CD4-positive, alpha-beta T cell treated with Interleukin-17A for 4 hours (primary cell): ENCODE measurements around the gene SAT1.

ENCODE experiments used
- DNase-seq: peaks from one replicate; pipeline ENCODE4 v3.0.0-alpha.2; 2020; ENCODE audit warnings: mixed read lengths

The SAT1 gene

DNA sequence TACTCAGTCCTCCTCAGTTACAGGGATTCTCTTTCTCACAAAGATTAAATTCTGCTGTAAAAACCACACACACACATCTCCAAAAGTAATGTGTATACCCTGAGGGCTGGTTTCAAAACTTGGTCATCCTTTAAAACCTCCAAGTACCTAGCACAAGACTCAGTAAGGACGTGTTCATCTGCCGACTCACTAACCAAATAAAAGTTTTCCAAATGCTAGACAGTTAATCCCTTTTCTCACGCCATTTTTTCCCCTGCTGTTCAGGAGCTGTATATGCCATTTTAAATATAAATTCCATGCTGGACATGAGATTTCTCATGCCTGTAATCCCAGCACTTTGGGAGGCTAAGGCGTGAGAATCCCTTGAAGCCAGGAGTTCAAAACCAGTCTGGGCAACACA lies 3.9 kb upstream of the SAT1 start:
- no peak for DNase-seq

- DNase-seq = no peak
Observed at GRCh38 chrX:23782455-23782854, 518 bp upstream of the SAT1 start.

- no peak for DNase-seq
Observed at GRCh38 chrX:23783589-23784469, 856 bp downstream of the SAT1 start.

GRCh38 chrX:23784470-23785331 lies 1.7 kb downstream of the SAT1 start:
- DNase-seq = no peak

DNA sequence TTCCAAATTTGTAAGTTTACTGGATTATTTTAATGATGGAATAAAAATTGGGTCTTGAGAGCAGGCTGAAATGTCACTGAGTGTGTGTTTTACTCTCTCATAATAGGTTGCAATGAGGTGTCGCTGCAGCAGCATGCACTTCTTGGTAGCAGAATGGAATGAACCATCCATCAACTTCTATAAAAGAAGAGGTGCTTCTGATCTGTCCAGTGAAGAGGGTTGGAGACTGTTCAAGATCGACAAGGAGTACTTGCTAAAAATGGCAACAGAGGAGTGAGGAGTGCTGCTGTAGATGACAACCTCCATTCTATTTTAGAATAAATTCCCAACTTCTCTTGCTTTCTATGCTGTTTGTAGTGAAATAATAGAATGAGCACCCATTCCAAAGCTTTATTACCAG lies 2.6 kb downstream of the SAT1 start:
- DNase-seq = no peak

DNA sequence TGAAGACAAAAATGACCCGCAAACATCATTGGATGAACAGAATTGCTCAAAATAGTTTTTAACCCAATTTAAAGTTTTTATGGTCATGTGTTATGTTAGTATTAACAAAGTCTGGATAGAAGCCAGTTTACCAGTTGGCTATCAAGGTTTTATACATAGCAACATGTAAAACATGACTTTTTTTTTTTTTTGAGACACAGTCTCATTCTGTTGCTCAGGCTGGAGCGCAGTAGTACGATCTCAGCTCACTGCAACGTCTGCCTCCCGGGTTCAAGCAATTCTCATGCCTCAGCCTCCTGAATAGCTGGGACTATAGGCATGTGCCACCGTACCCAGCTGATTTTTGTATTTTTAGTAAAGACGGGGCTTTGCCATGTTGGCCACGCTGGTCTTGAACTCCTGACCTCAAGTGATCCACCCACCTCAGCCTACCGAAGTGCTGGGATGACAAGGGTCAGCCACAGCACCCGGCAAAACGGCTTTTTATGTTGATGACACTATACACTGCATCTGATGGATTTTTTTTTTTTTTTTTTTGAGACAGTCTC lies 3.4 kb downstream of the SAT1 start:
- DNase-seq = no peak

DNA sequence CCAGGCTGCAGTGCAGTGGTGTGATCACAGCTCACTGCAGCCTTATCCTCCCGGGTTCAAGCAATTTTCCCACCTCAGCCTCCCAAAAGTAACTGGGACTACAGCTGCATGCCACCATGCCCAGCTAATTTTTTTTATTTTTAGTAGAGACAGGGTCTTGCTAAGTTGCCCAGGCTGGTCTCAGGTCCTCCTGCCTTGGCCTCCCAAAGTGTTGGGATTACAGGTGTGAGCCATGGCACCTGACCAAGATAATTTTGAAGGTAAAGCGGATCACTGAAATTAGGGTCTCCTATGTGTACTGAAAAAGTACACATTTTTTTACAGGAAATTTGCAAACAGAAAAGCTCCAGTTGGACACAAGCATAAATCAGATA lies 4.8 kb downstream of the SAT1 start:
- DNase-seq = no peak

GRCh38 chrX:23788521-23788920 lies 5.5 kb downstream of the SAT1 start:
- DNase-seq = no peak

- no peak for DNase-seq
Observed at GRCh38 chrX:23788946-23789345, 6.0 kb downstream of the SAT1 start.

- no peak for DNase-seq
Observed at GRCh38 chrX:23789386-23790154, 6.6 kb downstream of the SAT1 start.

DNA sequence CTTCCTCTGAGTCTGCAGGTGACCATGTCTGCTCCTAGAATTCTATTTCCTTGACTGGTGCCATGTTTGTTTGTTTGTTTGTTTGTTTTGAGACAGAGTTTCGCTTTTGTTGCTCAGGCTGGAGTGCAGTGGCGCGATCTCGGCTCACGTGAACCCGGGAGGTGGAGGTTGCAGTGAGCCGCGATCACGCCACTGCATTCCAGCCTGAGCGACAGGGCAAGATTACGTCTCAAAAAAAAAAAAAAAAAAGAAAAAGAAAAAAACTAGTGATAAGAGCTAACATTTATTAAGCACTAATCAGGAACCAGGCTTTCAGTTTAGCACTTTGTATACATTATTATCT lies 7.2 kb downstream of the SAT1 start:
- no peak for DNase-seq

DNA sequence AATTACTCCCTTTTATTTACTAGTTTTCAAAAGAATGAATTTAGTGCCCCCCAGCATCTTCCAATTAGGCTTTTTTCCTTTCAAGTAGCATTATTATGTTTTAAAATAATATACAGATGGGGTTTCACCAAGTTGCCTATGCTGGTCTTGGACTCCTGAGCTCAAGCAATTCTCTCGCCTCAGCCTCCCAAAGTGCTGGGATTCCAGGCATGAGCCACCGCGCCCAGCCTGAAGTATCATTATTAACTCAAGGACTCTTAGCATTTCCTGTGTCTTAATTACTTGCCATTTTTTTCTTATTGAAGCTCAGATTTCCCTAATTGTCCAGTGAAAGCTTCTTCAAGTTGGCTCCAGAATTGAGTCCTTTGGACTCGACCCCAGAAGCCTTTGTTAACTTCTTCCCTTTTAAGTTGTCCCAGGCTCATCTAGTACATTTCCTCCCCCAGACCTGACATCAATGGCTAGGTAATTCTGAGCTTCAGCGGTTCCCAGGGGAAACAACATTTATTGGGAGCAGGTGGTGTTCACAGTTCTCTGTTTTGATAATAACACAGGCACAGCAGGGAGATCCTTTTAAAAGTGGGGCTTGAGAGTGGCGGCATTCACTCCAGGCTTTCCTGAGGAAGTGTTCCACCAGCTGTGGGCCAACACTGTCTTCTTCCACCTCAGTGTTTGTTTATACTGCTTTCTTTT lies 10.0 kb downstream of the SAT1 start:
- no peak for DNase-seq

DNA sequence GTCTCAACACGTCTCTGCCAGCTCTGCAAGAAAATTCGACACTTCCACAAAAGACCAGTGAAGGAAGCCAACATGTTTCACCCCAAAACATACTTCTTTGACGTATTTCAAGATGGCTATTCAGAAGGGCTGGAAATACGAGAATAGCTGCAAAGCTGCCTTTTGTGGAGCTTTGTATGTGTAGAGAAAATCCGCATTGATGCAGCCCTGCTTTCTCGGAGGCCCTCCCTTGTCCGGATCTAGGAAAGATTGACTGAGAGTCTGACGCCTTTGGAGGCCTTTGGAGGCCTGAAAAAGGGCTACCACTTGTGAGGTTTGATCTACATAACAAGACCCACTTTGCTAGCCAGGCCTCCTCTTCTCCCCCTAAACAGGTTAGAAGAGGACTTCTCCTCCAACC lies 12.2 kb downstream of the SAT1 start:
- no peak for DNase-seq

GRCh38 chrX:23797371-23798128 lies 14.6 kb downstream of the SAT1 start:
- DNase-seq = no peak

DNA sequence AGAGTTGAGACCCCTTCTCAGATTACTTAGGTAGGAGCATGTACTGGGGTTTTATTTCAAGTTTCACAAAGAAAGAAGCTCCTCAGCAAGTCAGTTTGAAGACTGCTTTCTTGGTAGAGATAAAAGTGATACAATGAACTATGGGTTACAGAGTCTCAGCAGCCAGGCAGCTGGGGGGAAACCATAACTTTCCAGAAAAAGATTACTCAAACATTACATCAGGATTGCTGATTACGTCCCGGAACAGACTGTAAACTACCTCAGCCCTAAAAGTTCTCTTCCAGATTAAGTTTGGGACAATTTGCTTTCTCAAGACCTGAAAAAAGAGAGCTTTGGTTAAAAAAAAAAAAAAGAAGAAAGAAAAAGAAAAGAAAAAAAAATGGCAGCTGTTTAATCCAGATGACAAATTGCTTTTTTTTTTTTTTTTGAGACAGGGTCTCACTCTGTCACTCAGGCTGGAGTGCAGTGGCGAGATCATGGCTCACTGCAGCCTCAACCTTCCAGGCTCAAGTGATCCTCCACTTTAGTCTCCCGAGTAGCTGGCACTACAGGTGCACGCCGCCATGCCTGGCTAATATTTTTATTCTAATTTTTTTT lies 16.6 kb downstream of the SAT1 start:
- no peak for DNase-seq

DNA sequence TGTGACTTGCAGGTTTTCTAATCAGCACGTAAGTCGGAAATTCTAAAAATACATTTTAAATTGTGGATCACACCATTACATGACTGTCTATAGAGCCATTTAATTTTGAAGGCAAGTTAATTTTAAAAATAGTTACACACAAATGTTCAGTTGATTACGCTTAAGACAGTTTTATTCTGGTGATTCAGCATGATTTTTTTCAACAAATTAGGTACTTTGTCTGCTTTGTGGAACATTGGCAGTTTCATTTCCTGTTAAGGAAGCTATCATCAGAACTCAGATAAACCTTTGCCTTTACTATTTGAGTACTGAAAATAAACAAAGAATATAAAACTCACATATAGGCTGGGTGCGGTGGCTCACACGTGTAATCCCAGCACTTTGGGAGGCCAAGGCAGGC lies 19.5 kb downstream of the SAT1 start:
- DNase-seq = no peak

GRCh38 chrX:23803931-23804381 lies 21.0 kb downstream of the SAT1 start:
- no peak for DNase-seq

GRCh38 chrX:23804578-23804977 lies 21.6 kb downstream of the SAT1 start:
- no peak for DNase-seq

DNA sequence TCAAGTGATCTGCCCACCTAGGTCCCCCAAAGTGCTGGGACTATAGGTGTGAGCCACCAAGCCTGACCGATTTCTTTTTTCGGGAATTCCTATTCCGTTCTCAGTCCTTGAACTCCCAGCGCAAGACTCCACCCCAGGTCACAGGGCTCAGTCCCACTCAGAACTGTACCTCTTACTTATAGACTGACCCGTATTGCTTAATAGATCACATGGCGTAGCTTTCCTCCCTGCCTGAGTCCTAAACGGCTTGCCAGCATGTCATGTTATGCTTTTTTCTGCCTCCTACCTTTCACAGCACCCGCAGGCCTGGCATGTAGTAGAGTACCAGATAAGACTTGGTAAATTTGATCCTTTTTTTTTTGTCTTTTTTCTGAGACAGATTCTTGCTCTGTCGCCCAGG lies 22.4 kb downstream of the SAT1 start:
- no peak for DNase-seq

GRCh38 chrX:23810279-23810678 lies 27.3 kb downstream of the SAT1 start:
- no peak for DNase-seq

- DNase-seq = no peak
Observed at GRCh38 chrX:23811108-23811651, 28.2 kb downstream of the SAT1 start.
